OCI-LY1 (cell line): ENCODE data around the gene CTBP2.

Source experiments
- H2AFZ ChIP-seq: fragments of 200-600 bp; sonication (generic), shearing (Covaris generic); 2 replicates; pipeline ENCODE4 v1.6.0; 2014; ENCODE audit warnings: antibody characterized with exemption, mild to moderate bottlenecking, low read length
- H3F3A ChIP-seq: fragments of 200-600 bp; sonication (generic), shearing (Covaris generic); 2 replicates; pipeline ENCODE4 v1.6.0; 2014; ENCODE audit warnings: mild to moderate bottlenecking, antibody characterized with exemption, low read length, moderate library complexity; ENCODE audit not compliant: insufficient read depth
- H3K27ac ChIP-seq: fragments of 200-600 bp; sonication (generic); 2 replicates; pipeline ENCODE4 v1.5.1; 2014; ENCODE audit warnings: low read length, mixed run types, mild to moderate bottlenecking, low read depth; ENCODE audit not compliant: poor library complexity, severe bottlenecking
- H3K27me3 ChIP-seq: fragments of 200-600 bp; sonication (generic); 2 replicates; pipeline ENCODE4 v1.6.0; 2014; ENCODE audit warnings: antibody characterized with exemption, mild to moderate bottlenecking, low read length, moderate library complexity; ENCODE audit not compliant: insufficient read depth
- H3K36me3 ChIP-seq: fragments of 200-600 bp; sonication (generic); 2 replicates; pipeline ENCODE4 v1.6.1; 2014; ENCODE audit warnings: mild to moderate bottlenecking, antibody characterized with exemption, low read length, moderate library complexity, mixed read lengths; ENCODE audit not compliant: insufficient read depth
- H3K4me1 ChIP-seq: fragments of 200-600 bp; sonication (generic); 2 replicates; pipeline ENCODE4 v1.5.1; 2014; ENCODE audit warnings: mild to moderate bottlenecking, low read length, moderate library complexity; ENCODE audit not compliant: insufficient read depth, severe bottlenecking
- H3K4me2 ChIP-seq: fragments of 200-600 bp; sonication (generic), shearing (Covaris generic); 2 replicates; pipeline ENCODE4 v1.6.1; 2014; ENCODE audit warnings: low read length
- H3K4me3 ChIP-seq: fragments of 200-600 bp; sonication (generic); 2 replicates; pipeline ENCODE4 v1.5.1; 2014; ENCODE audit warnings: low read length, low read depth, mild to moderate bottlenecking, mixed read lengths; ENCODE audit not compliant: poor library complexity, severe bottlenecking
- H3K79me2 ChIP-seq: fragments of 200-600 bp; shearing (Covaris generic); 2 replicates; pipeline ENCODE4 v1.6.1; 2016; ENCODE audit warnings: mixed run types, low read length, mixed read lengths; ENCODE audit not compliant: insufficient read depth
- H3K9ac ChIP-seq: fragments of 200-600 bp; sonication (generic), shearing (Covaris generic); 2 replicates; pipeline ENCODE4 v1.6.1; 2014; ENCODE audit warnings: mild to moderate bottlenecking, low read length, mixed read lengths
- H3K9me2 ChIP-seq: fragments of 200-600 bp; sonication (generic), shearing (Covaris generic); 2 replicates; pipeline ENCODE4 v1.6.1; 2014; ENCODE audit warnings: low read depth, mild to moderate bottlenecking, low read length, mixed read lengths
- H3K9me3 ChIP-seq: fragments of 200-600 bp; shearing (Covaris generic); 2 replicates; pipeline ENCODE4 v1.6.1; 2014; ENCODE audit warnings: low read length, mixed read lengths
- H4K20me1 ChIP-seq: fragments of 200-600 bp; sonication (generic), shearing (Covaris generic); 2 replicates; pipeline ENCODE4 v1.6.0; 2016; ENCODE audit warnings: mild to moderate bottlenecking, low read length; ENCODE audit not compliant: insufficient read depth
- CTCF ChIP-seq: fragments of 200-600 bp; sonication (generic), shearing (Covaris generic); IDR thresholded peaks from 2 replicates; pipeline ENCODE4 v1.5.1; 2017; ENCODE audit warnings: mild to moderate bottlenecking, antibody characterized with exemption, low read length, moderate library complexity, mixed read lengths
- EZH2 ChIP-seq: fragments of 200-600 bp; sonication (generic), shearing (Covaris generic); IDR thresholded peaks from 2 replicates; pipeline ENCODE4 v1.8.0; 2017; ENCODE audit warnings: borderline replicate concordance, mixed run types, mild to moderate bottlenecking, antibody characterized with exemption, low read length, moderate library complexity, mixed read lengths

CTBP2 gene

GRCh38 chr10:125159932-125160855, at the start of gene CTBP2:
CTBP2 (minus strand) TSS chr10:125160563.
- H3K27me3 ChIP-seq = peaks cover 5% of the 10 kb centered on the region; the same call in 1 of the 2 replicates
- no peaks in the 10 kb centered on the region for H3K79me2 ChIP-seq
- no peak within 1 kb of the TSS for H2AFZ ChIP-seq
- H3K4me2 ChIP-seq = peak within 1 kb of the TSS; percentile 60; the same call in 1 of the 2 replicates
- H4K20me1 ChIP-seq = no peaks in the 10 kb centered on the region
- H3K36me3 ChIP-seq = no peaks in the 10 kb centered on the region
- no peak within 1 kb of the TSS for H3K9ac ChIP-seq
- peak within 1 kb of the TSS; percentile 54 for H3K4me3 ChIP-seq
- H3K9me2 ChIP-seq = no peaks in the 10 kb centered on the region
- TF ChIP-seq EZH2 = no peak
- no peak for TF ChIP-seq CTCF
- no peak within 1 kb of the TSS for H3K27ac ChIP-seq
- no peaks in the 10 kb centered on the region for H3K4me1 ChIP-seq
- H3F3A ChIP-seq = no peaks in the 10 kb centered on the region
- no peaks in the 10 kb centered on the region for H3K9me3 ChIP-seq

DNA sequence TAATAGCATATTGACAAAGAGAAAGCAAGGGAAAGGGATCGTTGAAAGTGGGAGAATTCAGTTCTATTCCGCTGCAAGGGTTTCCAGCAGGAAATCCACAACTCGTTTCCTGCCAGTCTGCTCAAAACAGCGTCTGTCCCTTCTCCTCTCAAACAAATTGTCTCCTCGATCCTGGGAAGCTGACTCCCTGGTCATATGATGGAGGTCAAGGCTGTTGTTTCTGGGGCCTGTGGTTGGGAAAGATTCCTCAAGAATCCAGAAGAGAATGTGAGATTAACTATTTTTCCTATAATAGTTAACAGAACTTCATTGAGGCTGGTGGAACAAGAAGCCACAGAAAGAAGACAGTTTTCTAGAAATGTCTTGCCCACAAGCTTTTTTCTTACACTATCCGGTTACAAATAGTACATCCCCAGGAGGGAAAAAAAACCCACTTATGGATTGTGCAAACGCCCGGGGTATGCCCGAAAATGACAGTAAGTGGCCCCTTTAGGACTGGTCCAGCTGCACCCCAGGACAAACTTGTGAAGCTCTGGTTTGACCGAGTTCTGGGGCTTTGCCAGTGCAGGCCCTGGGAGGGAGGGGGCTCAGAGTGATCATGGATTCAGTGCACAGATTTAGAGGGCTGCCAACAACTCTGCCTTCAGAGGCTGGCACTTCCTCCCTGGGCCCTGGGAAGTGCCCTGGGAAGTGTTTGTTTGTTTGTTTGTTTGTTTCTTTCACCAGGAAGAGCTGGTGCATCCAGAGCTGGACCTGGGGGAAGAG, 49.4 kb upstream of the CTBP2 start:
- TF ChIP-seq CTCF = no peak
- TF ChIP-seq EZH2 = no peak
- Histone ChIP-seq H3F3A (no peaks in the 10 kb centered on the region), H3K9ac (no peak overlapping the region), H2AFZ (no peak overlapping the region), H3K36me3 (no peaks in the 10 kb centered on the region), H3K9me3 (no peaks in the 10 kb centered on the region), H3K27ac (no peak overlapping the region), H3K4me2 (no peak overlapping the region), H3K9me2 (no peaks in the 10 kb centered on the region), H4K20me1 (no peaks in the 10 kb centered on the region), H3K27me3 (peaks cover 6% of the 10 kb centered on the region; the same call in 1 of the 2 replicates), H3K4me1 (no peaks in the 10 kb centered on the region), H3K79me2 (no peaks in the 10 kb centered on the region), H3K4me3 (no peak overlapping the region)

DNA sequence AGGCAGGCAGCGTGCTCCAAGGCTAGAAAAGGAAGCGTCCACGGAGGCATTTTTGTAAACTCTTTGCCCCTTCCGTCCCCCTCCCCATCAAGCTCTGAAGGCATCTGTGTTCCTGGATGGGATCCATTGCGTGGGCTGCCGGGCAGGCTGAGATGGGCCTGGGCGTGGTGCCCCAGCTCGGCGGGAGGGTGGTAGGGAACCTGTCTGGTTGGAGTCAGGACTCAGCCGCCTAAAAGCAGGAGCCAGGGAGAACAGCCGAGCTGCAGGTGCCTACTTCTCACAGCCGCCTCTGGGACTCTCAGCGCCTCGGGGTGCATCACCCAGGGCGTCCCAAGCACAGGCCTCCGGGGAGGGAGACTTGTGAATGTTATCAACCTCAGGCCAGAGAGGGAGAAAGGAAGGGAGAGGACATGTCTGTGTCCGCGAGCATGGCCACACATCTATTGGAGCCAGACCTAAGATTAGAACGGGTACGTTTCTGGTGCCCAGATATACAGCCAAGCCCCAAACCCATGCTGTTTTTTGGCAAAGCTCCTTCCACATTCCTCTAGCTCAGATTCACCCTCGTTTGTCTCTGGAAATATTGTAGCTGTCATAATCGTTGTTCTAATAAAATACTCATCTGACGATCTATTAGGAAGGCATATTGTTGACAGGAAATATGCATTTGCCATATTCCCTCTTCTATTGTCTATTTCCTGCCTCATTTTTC, 48.6 kb upstream of the CTBP2 start:
- Histone ChIP-seq H3K9me3 (no peaks in the 10 kb centered on the region), H3K27ac (no peak overlapping the region), H3K9ac (no peak overlapping the region), H3K4me1 (no peaks in the 10 kb centered on the region), H3K4me3 (no peak overlapping the region), H3K36me3 (no peaks in the 10 kb centered on the region), H3K4me2 (no peak overlapping the region), H4K20me1 (no peaks in the 10 kb centered on the region), H3F3A (no peaks in the 10 kb centered on the region), H3K9me2 (no peaks in the 10 kb centered on the region), H2AFZ (no peak overlapping the region), H3K27me3 (peaks cover 6% of the 10 kb centered on the region; the same call in 1 of the 2 replicates), H3K79me2 (no peaks in the 10 kb centered on the region)
- TF ChIP-seq CTCF = no peak
- no peak for TF ChIP-seq EZH2
